GM19438 (cell line): ENCODE results near the gene SNRNP70.
"Not testable (repeated sequence)": the region's sequence is repeated elsewhere in the genome, so short reads cannot be mapped to it uniquely, and the experiment has no call there.

Source experiments
- ATAC-seq: cut with Tn5 transposase; IDR thresholded peaks from one replicate; pipeline ENCODE4 v1.9.1; 2021; ENCODE audit warnings: low read depth; ENCODE audit not compliant: unreplicated experiment

The SNRNP70 gene

GRCh38 chr19:49118565-49119410 is 33.5 kb downstream of the SNRNP70 start, which contains the start of gene C19orf73:
Gene C19orf73, minus strand, starts transcription at chr19:49119143. Its CDS starts 121 bp downstream, at chr19:49119022.
- peak; percentile 75 for ATAC-seq

DNA sequence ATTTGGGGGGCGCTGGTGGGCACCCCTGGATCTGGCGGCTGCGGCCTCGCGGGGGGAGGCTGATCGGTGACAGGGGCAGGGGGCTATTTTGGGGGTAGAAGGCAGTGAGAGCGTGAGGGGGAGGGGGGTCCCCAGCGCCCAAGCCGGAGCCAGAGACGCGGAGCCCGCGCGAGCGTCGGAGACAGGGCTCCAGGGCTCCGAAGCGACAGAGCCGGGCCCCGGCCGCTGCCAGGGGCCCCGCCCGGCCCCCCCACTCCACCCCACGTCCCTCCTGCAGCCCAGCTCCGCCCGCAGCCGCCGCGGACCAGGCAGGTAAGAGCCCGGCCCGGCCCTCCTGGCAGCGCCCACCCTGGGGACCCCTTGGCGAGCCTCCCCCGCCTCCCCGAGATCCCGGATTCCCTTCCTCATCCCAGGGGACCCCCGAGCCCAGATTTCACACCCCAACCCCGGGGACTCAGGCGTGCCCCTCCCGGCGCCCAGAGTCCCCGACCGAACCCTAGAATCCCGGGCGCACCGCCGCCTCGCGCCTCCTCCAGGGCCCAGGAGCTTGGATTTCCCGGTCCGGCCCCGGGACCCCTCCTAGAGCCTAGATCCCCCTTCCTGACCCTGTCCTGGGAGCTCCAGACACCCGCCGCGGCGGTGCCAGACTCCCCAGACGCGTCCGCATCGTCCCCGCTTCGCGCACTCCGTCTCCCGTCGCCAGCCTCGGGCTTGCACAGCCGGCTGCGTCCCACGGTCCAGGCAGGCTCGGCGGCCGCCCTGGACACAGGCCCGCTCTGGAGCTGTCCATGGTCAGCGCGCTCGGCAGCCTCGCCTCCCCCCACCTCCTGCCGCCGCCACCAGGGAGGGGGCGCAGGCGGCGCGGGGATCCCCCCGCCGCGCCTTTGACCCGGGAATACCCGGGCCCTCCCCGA is 34.4 kb downstream of the SNRNP70 start, which contains the start of gene PPFIA3:
TSS of gene PPFIA3 (plus strand) at position 134 of the 914 bp plus-strand sequence. CDS start 8,330 bp downstream, outside the sequence.
- no peak for ATAC-seq

GRCh38 chr19:49120325-49120683 is 35.1 kb downstream of the SNRNP70 start:
- ATAC-seq, result no peak

DNA sequence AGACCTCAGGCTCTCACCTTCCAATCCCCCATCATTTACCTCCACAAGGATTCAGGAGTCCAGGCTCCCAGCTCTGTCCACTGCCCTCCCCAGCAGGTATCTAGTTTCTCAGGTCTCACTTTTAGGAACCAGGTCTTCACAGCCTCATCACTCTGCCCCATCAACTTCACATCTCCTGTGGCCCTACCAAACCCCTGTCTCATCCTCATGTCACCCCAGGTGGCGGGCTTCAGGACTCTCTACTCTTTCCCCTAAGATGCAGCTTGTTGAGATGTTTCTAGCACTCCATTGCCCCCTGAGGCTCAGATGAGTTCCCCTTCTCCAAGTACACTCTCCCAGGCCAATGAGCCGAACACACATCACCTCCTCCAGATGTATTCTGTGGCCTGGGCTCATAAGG is 35.6 kb downstream of the SNRNP70 start:
- no peak for ATAC-seq

GRCh38 chr19:49121841-49122240 is 36.6 kb downstream of the SNRNP70 start:
- ATAC-seq, result not testable (repeated sequence)

GRCh38 chr19:49123285-49123684 is 38.0 kb downstream of the SNRNP70 start:
- not testable (repeated sequence) for ATAC-seq

DNA sequence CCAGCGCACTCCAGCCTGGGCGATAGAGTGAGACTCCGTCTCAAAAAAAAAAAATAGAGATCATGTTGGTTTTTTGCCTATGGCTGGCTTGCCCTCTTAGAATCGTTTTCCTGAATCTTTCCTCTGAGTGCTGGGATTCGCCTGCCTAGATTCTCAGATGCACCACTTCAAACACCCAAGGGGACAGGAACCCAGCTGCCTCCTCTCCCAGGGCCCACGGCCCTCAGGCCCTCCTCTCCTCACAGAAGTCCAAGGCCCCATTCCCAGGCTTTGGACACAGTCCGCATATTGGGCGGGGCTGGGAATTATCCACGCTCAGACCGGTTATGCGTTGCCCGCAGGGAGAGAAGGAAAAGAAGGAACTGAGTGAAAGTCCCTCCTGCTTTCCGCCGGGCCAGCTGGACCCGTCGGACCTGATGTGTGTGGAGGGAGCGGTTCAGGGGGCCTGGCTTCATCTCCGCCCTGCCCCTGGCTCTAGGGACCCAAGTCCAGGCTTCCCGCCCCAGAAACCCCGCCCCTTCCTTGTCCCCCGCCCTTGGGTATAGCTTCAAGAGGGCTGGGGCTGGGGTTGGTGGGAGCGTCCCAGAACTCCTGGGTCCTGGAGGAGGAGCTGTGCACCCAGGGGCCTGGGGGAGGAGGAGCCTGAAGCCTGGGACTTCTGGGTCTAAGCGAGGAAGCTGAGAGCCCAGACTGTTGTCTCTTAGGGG is 39.9 kb downstream of the SNRNP70 start:
- no peak for ATAC-seq

DNA sequence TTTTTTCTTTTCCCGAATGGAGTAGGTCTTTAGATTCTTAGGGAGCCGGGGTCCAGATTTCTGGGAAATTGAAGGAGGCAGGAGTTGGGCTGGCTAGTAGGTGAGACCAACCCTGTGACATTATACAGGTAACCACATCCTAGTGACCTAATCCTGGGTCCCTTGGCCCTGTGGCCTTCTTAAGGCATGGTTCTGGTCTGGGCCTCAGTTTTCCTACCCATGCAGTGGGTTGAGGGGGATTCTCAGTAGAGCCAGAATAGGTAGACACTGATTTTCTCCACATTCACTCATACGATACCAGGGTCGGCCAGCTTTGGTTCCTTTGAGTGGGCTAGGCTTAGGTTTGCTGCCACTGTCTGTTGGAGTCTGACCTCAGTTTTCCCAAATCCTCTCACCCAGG is 41.3 kb downstream of the SNRNP70 start:
- ATAC-seq, result no peak

GRCh38 chr19:49127225-49127624 is 42.0 kb downstream of the SNRNP70 start:
- ATAC-seq, result not testable (repeated sequence)

DNA sequence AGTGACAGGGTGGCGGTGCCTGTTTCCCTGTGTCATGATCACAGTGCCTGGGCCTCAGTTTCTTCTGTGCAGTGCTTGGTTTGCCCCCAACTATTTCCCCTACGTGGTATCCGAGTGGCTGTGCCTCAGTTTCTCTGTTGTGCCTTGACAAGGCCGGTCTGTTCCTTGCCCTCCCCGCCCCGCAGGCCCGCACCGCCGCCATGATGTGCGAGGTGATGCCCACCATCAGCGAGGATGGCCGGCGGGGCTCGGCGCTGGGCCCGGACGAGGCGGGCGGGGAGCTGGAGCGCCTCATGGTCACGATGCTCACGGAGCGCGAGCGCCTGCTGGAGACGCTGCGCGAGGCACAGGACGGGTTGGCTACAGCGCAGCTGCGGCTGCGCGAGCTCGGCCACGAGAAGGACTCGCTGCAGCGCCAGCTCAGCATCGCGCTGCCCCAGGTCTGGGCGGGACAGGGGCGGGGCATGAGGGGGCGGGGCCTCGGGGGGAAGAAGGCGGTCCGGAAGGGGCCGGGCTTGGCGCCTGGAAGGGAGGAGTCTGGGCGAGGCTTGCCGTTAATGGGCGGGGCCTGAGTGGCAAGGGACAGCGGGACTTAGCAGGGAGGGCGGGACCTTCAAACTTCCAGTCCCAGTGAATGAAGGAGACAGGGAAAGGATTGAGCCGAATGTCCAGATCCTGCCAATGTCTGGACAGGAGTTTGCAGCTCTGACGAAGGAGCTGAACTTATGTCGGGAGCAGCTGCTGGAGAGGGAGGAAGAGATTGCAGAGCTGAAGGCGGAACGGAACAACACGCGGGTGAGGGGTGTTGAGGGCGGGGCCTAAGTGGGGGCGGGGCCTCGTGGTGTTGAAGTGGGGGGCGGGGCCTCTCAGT is 42.7 kb downstream of the SNRNP70 start:
- ATAC-seq, result peak; percentile 82

GRCh38 chr19:49128545-49129237 is 43.4 kb downstream of the SNRNP70 start:
- ATAC-seq, result no peak

DNA sequence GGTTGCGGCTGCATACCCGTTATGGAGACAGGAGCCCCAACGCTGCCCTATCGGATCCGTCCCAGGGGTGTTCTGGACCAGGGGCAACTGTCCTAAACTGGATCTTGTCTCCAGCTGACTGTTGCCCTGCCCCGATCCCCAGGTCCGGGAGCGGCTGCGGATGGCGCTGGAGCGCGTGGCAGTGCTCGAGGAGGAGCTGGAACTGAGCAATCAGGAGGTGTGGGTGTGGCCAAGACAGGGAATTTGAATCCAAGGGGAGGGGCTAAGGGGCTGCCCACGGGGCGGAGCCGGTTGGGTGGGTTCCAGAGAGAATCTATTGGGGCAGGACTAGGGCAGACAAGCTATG is 44.0 kb downstream of the SNRNP70 start:
- ATAC-seq, result no peak

- ATAC-seq, result no peak
Measured at GRCh38 chr19:49130325-49130724, 45.1 kb downstream of the SNRNP70 start.

GRCh38 chr19:49132974-49133609 is 47.8 kb downstream of the SNRNP70 start:
- ATAC-seq, result no peak

- ATAC-seq, result no peak
Measured at GRCh38 chr19:49133621-49134454, 48.6 kb downstream of the SNRNP70 start.

GRCh38 chr19:49135686-49136085 is 50.4 kb downstream of the SNRNP70 start:
- no peak for ATAC-seq

- ATAC-seq, result no peak
Measured at GRCh38 chr19:49136771-49137171, 51.5 kb downstream of the SNRNP70 start.

DNA sequence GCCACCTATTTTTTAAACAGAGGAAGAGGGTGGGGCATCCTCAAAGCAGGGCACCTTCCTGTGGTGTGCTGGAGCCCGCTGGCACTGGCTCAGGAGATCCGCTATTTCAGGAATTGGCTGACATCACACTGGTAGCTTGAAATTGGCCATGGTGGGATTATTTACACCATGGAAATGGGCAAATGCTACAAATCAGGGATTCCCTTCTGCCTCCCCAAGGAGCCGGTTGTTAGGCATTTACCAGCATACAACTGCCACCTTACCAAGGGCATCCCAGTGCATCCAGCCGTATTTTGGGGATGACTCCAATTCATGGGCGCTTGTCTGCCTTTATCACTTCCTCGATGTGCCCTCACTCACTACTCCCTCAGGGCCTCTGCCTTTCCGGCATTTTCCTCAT is 55.7 kb downstream of the SNRNP70 start:
- ATAC-seq, result no peak
